Right cardiac atrium (tissue), 5 donors: ENCODE results near the gene BCAS3. TPM values are rescaled to one million over a fixed set of nuclear protein-coding genes. Genes with fewer than 3 reads are reported as not detected.
A peak's percentile ranks its signal among the peaks of the same experiment; 100 is the strongest.
"Not testable (repeated sequence)": the region's sequence is repeated elsewhere in the genome, so short reads cannot be mapped to it uniquely, and the experiment has no call there.

ENCODE experiments used
- ATAC-seq, 2 donors: fragments of 200-7000 bp; cut with Tn5 transposase; one replicate each; pipeline versions ENCODE4 v1.8.0 to v1.9.1; 2020; ENCODE audit warnings: moderate library complexity in 2 of 2, mild to moderate bottlenecking in 1 of 2
- DNase-seq, 3 donors: peaks; one replicate each; pipeline ENCODE4 v3.0.0-alpha.2; 2020
- H3K27ac ChIP-seq: one replicate; pipeline ENCODE4 v1.5.1; 2013; ENCODE audit warnings: mild to moderate bottlenecking, low read length, control low read depth, moderate library complexity
- H3K27me3 ChIP-seq: one replicate; pipeline ENCODE4 v1.6.1; 2013; ENCODE audit not compliant: control insufficient read depth, insufficient read depth
- H3K4me1 ChIP-seq: one replicate; pipeline ENCODE4 v1.6.1; 2013; ENCODE audit warnings: low read length; ENCODE audit not compliant: control insufficient read depth, insufficient read depth
- H3K4me3 ChIP-seq: one replicate; pipeline ENCODE4 v1.5.1; 2013; ENCODE audit warnings: low read length, control low read depth
- H3K9me3 ChIP-seq: one replicate; pipeline ENCODE4 v1.6.1; 2013; ENCODE audit warnings: low read length; ENCODE audit not compliant: control insufficient read depth
- WGBS: extraction: QIAGEN DNeasy Blood & Tissue Kit; methylation state at CpG from one replicate; pipeline ENCODE4 v1.1.7; 2013; 5-methylcytosine and 5-hydroxymethylcytosine counted together
- intact Hi-C, 4 donors: fragments of 100-400 bp; cut with DNase I; formaldehyde crosslinking; loops; one replicate each; pipeline versions ENCODE4 v1.11.0 to v1.14.0; 2022 to 2023
- polyA plus RNA-seq: library from polyadenylated mRNA; stranded (reverse); fragments of 200-250 nt; gene quantifications from one replicate; pipeline ENCODE4 v1.2.3, GENCODE V29; 2013
- total RNA-seq, 4 donors: library from RNA; stranded (reverse); fragmentation: NEBNext Ultra II Directional; extraction: Animal tissue kit (Norgen Biotek cat#: 25700); gene quantifications; one replicate each; pipeline ENCODE4 v1.2.1, GENCODE V29; 2021
- donor health status: healthy with polysubstance abuse.
- donor health status: DM: no; HTN: yes; CAD: no.
- donor health status: DM: no; HTN: no; CAD: no.
- donor health status: DM: no; HTN: yes; CAD: no; lungs with severe emphysema.
- donor health status: DM: yes; HTN: yes; CAD: no.

The BCAS3 gene
- total and polyA plus RNA-seq, 5 donors = 6.6 to 19.6 (median 19.1) TPM

GRCh38 chr17:61244988-61245387 lies 567.3 kb downstream of the BCAS3 start:
- H3K4me3 ChIP-seq, H3K27me3 ChIP-seq, DNase-seq, ATAC-seq, H3K27ac ChIP-seq, H3K4me1 ChIP-seq, H3K9me3 ChIP-seq, intact Hi-C loops: not testable (repeated sequence)
- WGBS = 77% methylated on average over 8 of the region's 8 CpGs

DNA sequence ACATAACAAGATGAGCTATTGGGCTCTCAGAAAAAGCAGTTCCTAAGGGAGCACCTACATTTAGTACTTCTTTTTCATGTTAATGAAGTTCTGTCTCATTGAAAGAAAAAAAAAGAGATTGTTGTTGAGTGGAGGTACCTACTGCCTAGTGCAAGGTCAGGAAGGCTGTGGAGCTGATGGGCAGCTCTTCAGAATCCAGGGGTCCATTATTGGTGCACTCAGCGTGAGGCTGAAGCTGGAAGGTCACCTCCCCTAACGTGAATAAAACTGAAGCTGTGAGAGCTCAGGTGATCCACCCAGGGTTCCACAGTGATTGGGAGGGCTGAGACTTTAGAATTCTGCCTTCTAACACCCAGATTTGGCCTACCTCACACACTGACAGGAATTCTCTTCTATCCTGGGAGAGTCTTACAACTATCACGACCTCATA lies 568.1 kb downstream of the BCAS3 start:
- WGBS = 94% methylated on average over 3 of the region's 3 CpGs
- intact Hi-C loops = no loop called here
- Histone ChIP-seq H3K9me3 (no peaks in the 10 kb centered on the region), H3K4me1 (peaks cover 3% of the 10 kb centered on the region), H3K27ac (no peak overlapping the region), H3K27me3 (no peaks in the 10 kb centered on the region), H3K4me3 (no peak overlapping the region)
- no peak for ATAC-seq
- no peak for DNase-seq

DNA sequence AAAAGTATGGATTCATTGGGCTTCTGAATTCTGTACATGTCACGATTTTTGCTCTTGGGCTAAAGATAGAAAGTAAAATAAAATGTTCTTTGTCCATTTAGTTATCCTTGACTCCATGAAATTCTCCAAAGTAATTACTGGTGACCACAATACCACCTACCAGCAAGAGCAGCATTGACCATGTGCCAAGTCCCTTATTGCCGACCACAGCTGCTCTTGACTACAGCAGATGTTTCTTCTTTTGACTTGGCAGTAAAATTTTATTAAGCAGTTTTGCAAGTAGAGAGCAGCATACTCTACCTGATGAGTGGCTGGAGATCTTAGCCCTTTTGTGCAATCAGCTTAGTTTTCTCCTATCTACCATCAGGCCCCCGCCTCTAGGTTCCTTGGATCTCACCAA lies 569.8 kb downstream of the BCAS3 start:
- ATAC-seq = no peak
- intact Hi-C loops = no loop called here
- Histone ChIP-seq H3K27me3 (no peaks in the 10 kb centered on the region), H3K4me1 (peaks cover 5% of the 10 kb centered on the region), H3K27ac (no peak overlapping the region), H3K9me3 (no peaks in the 10 kb centered on the region), H3K4me3 (no peak overlapping the region)
- DNase-seq = peak in 1 of 3 donors; percentile 51
- 68% methylated on average over 3 of the region's 3 CpGs for WGBS

DNA sequence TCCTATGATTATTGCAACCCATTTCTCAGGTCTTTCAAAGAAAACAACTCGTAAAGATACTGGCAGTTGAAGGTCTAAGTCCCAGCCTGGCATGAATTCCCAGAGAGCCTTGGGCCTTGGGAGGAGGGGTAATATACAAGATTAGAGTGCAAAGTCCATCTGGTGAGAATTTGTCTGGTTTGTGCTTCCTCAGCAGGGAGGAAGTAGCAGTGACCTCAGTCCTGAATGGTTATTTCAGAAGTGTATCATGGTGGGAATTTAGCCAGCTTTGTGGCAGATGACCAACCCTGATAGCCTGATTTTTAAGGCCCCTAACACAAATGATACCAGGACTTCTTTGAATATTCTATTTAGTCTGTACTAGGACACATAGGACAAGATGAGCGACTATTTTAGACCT lies 570.7 kb downstream of the BCAS3 start:
- Histone ChIP-seq H3K4me1 (peaks cover 7% of the 10 kb centered on the region), H3K27ac (peak overlapping the region; percentile 10), H3K27me3 (no peaks in the 10 kb centered on the region), H3K4me3 (no peak overlapping the region), H3K9me3 (no peaks in the 10 kb centered on the region)
- 75% methylated on average over 2 of the region's 2 CpGs for WGBS
- intact Hi-C loops = no loop called here
- ATAC-seq (no peak), DNase-seq (no peak)

DNA sequence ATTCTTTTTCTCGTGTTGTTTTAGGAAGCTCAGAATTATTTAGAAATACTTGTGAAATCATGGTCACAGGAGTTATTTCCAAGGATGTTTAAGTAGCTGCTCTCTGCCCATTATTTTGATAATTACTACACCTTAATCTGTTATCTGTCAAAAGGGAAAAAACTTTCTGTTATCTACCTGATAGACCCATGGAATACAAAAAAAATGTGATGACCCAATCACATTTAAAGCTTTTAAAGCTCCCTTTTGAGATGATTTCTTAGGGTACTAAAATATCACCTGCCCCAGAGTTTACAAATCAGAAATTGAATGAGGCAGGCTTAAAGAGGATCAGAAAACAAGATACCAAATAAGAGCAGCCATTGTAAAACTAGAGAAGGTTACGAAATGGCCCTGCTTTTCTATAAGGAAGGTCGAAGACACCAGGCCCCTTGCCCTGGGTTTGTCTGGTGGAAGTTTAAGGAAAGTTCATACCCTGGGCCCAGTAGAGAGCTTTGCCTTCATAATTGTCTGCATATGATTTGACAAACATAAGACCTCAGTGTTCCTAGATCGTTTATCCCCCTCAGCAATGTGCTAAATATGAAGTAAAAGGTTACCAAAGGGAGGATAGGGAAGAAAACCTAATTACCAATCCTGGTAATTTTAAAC lies 572.1 kb downstream of the BCAS3 start:
- 83% methylated on average over 4 of the region's 4 CpGs for WGBS
- peak overlapping the region; percentile 52 for H3K27ac ChIP-seq
- no peak overlapping the region for H3K4me3 ChIP-seq
- intact Hi-C loops = loop anchor here in 3 of 4 donors (10.0 kb wide), 3 partner anchors 65 to 145 kb away; partner anchors contain the start of gene TBX2 (in 1 of the 3)
- DNase-seq = no peak
- H3K9me3 ChIP-seq = no peaks in the 10 kb centered on the region
- peaks cover 7% of the 10 kb centered on the region for H3K4me1 ChIP-seq
- H3K27me3 ChIP-seq = no peaks in the 10 kb centered on the region
- no peak for ATAC-seq

GRCh38 chr17:61250335-61250890 lies 572.8 kb downstream of the BCAS3 start:
- H3K4me1 ChIP-seq = peaks cover 7% of the 10 kb centered on the region
- DNase-seq = no peak
- intact Hi-C loops = loop anchor here in 3 of 4 donors (10.0 kb wide), 3 partner anchors 64 to 144 kb away; partner anchors contain the start of gene TBX2 (in 1 of the 3)

GRCh38 chr17:61251939-61252865 lies 574.6 kb downstream of the BCAS3 start:
- Histone ChIP-seq H3K27me3 (no peaks in the 10 kb centered on the region), H3K4me1 (peaks cover 7% of the 10 kb centered on the region), H3K27ac (peak overlapping the region; percentile 83), H3K9me3 (no peaks in the 10 kb centered on the region), H3K4me3 (no peak overlapping the region)
- intact Hi-C loops = loop anchor here in 3 of 4 donors (10.0 kb wide), 3 partner anchors 63 to 143 kb away; partner anchors contain the start of gene TBX2 (in 1 of the 3)
- 14% methylated on average over 10 of the region's 10 CpGs for WGBS
- peak; percentile 96 to 98 (median 97) for DNase-seq
- peak; percentile 98 for ATAC-seq

More at GRCh38 chr17:61250335-61250890, 572.8 kb downstream of the BCAS3 start:
- ATAC-seq = no peak
- no peak overlapping the region for H3K4me3 ChIP-seq
- no peak overlapping the region for H3K27ac ChIP-seq
- H3K27me3 ChIP-seq = no peaks in the 10 kb centered on the region
- no peaks in the 10 kb centered on the region for H3K9me3 ChIP-seq
- WGBS = 72% methylated on average over 6 of the region's 6 CpGs

DNA sequence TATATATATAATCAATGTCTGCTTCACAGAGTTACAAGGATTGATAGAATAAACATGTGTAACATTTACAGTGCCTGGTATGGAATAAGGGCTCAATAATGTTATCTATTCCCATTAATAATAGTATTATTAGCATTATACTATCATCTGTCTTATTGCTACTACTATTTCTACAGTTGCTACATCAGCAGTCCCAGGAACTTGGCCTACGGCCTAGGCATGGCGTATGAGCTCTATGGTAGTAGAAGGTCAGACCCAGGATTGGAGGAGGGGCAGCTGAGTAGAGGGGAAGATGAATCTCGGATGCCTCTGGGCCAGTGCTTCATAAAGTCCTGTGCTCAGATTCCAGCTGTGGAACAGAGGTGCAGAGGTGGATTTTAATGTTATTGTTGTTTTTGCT lies 575.7 kb downstream of the BCAS3 start:
- Histone ChIP-seq H3K9me3 (no peaks in the 10 kb centered on the region), H3K4me1 (peaks cover 6% of the 10 kb centered on the region), H3K4me3 (no peak overlapping the region), H3K27ac (no peak overlapping the region), H3K27me3 (no peaks in the 10 kb centered on the region)
- 77% methylated on average over 3 of the region's 3 CpGs for WGBS
- intact Hi-C loops = loop anchor here in 3 of 4 donors (10.0 kb wide), 3 partner anchors 61 to 141 kb away; partner anchors contain the start of gene TBX2 (in 1 of the 3)
- DNase-seq (peak; percentile 71 to 79 (median 73)), ATAC-seq (no peak)

DNA sequence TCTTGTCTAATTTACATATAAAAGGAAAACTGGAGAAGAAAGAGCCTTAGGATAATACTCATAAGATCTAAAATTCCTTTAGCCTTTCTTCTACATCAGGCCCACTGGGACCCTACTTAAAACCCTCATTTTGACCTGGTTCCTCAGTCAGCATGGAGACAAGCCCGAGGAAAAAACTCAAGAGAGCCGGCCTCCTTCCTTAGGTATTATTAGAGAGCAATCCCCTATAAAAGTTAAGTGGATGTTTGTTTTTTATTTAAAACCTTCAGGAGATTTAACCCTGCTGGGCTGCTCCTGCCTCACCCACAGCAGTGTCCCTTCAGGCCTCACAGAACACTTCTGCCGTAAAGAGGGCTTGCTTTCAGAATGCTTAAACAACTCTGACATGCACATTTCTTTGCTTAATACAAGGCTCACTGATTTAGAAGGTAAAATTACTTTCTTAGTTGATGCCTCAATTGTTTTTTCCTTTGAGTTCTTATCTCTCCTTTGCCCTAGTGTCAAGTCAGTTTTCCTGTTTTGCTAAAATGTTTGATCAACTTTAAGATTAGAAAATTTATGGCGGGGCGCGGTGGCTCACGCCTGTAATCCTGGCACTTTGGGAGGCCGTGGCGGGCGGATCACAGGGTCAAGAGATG lies 576.4 kb downstream of the BCAS3 start:
- no peak overlapping the region for H3K4me3 ChIP-seq
- intact Hi-C loops = loop anchor here in 3 of 4 donors (10.0 kb wide), 3 partner anchors 61 to 141 kb away; partner anchors contain the start of gene TBX2 (in 1 of the 3)
- H3K4me1 ChIP-seq = peaks cover 4% of the 10 kb centered on the region
- H3K27ac ChIP-seq = no peak overlapping the region
- 89% methylated on average over 10 of the region's 10 CpGs for WGBS
- no peaks in the 10 kb centered on the region for H3K9me3 ChIP-seq
- no peaks in the 10 kb centered on the region for H3K27me3 ChIP-seq
- ATAC-seq (no peak), DNase-seq (no peak)

DNA sequence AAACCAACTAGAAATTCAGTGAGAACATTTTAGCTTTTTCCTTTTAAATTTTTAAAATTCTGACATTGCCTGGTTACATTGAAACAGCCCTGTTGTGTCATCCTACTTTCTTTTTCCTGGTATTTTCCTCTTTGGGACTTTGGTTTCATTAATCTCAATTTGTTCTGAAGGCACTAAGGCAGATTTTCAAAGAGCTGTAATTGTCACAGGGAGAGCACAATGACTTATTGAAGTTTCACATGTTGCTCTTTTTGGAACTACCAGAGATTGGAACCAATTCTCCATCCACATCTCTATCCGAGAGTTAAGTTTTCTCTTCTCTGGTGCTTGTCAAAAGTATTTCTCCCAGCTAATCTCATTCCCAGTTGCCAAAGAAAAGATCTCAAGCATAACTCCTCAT lies 577.3 kb downstream of the BCAS3 start:
- Histone ChIP-seq H3K9me3 (no peaks in the 10 kb centered on the region), H3K27ac (no peak overlapping the region), H3K27me3 (no peaks in the 10 kb centered on the region), H3K4me1 (peaks cover 6% of the 10 kb centered on the region), H3K4me3 (no peak overlapping the region)
- 59% methylated on average over 1 of the region's 1 CpG for WGBS
- DNase-seq (no peak), ATAC-seq (no peak)
- intact Hi-C loops = loop anchor here in 3 of 4 donors (10.0 kb wide), 3 partner anchors 60 to 140 kb away; partner anchors contain the start of gene TBX2 (in 1 of the 3)
